GM12892 (cell line): ENCODE measurements around the gene AKT3.

Source experiments
- POLR2A ChIP-seq: IDR thresholded peaks from 2 replicates; pipeline ENCODE4 v1.6.1; 2011; ENCODE audit warnings: low read depth, low read length, control low read depth
- POLR2AphosphoS5 ChIP-seq: IDR thresholded peaks from 2 replicates; pipeline ENCODE4 v1.6.1; 2011; ENCODE audit warnings: low read depth, low read length, control low read depth

DNA sequence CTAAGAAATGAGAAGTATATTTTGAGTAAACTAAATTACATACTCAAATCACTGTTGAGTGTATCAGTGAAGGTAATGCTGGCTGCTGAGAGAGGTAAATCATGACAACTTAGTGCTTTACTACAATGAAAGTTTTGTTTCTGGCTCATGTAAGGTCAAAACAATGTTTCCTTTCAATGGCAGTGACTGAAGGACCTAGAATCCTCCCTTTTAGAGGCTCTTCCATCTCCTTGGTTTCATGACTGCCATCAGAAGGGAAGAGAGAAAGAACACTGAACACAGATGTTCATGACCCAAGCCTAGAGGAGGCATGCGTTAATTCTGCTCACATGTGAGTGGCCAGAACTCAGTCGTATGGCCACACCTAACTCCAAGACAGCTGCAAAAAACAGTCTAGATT, 130.6 kb downstream of the AKT3 start:
- TF ChIP-seq POLR2A = no peak
- no peak for TF ChIP-seq POLR2AphosphoS5
